HepG2 (cell line): Measurements from ENCODE around the gene SLCO2A1.

Source experiments
- KDM1A ChIP-seq: IDR thresholded peaks from 2 replicates; pipeline ENCODE4 v1.6.1; 2016; ENCODE audit warnings: missing compliant biosample characterization
- MAX ChIP-seq: IDR thresholded peaks from 2 replicates; pipeline ENCODE4 v1.6.1; 2012; ENCODE audit warnings: inconsistent platforms
- MXD1 ChIP-seq: sonication (generic); formaldehyde crosslinking; IDR thresholded peaks from 2 replicates; pipeline ENCODE4 v1.4.0; 2020; ENCODE audit warnings: mild to moderate bottlenecking, missing genetic modification reagents
- ZNF580 ChIP-seq: IDR thresholded peaks from 2 replicates; pipeline ENCODE4 v1.6.1; 2016; ENCODE audit warnings: low read depth, borderline replicate concordance
- ZUFSP ChIP-seq: sonication (generic); formaldehyde crosslinking; IDR thresholded peaks from 2 replicates; pipeline ENCODE4 v1.9.0; 2021; ENCODE audit warnings: missing genetic modification reagents, mild to moderate bottlenecking, borderline replicate concordance

- TF ChIP-seq MXD1 (CRISPR knock-in tag) = no peak
- TF ChIP-seq ZNF580 (CRISPR knock-in tag) = no peak
- TF ChIP-seq ZUFSP (CRISPR knock-in tag) = no peak
- no peak for TF ChIP-seq KDM1A
- TF ChIP-seq MAX = no peak
Observed at GRCh38 chr3:133977568-133977967, 52.2 kb downstream of the SLCO2A1 start.
